ENCODE data around the gene GABRG3. TPM values are rescaled to one million over a fixed set of nuclear protein-coding genes. Genes with fewer than 3 reads are reported as not detected.

GABRG3 gene
- total and polyA plus RNA-seq, 2 donors (not counting 3 experiments of a cell fraction or from before 2014, with no cell fraction given), result not detected

DNA sequence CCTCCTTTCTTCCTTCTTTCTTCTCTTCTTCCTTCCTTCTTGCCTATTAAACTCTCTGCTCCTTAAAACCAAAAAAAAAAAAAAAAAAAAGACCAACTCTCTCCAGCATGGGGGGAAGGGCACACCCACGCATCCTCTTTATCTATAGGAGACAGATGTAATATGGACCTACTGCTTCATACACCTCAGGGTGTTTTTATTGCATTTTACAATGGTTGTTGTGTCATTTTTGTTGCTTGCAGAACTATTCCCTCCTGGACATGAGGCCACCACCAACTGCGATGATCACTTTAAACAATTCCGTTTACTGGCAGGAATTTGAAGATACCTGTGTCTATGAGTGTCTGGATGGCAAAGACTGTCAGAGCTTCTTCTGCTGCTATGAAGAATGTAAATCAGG lies 561.4 kb downstream of the GABRG3 start:
- POLR2A ChIA-PET, result no interaction called here
- DNase-seq (ENCODE audit: low read depth, low spot score), result no peak
- no peak for TF ChIP-seq CTCF (IDR thresholded peaks at IDR 0.05; ENCODE audit: extremely low read depth in 1 of 2, insufficient read depth in 1 of 2, low read depth in 1 of 2, low read length in 2 of 2)
- TF ChIP-seq JUN (IDR thresholded peaks at IDR 0.05; ENCODE audit: borderline replicate concordance, insufficient read depth, insufficient read length, low read depth), result no peak
- no peak for TF ChIP-seq GATA2 (IDR thresholded peaks at IDR 0.05; ENCODE audit: insufficient read depth, insufficient read length, low read depth, low read length)
- no peak for TF ChIP-seq POLR2AphosphoS5 (IDR thresholded peaks at IDR 0.05; ENCODE audit: insufficient read depth, low read depth, low read length)
- TF ChIP-seq POLR2A (IDR thresholded peaks at IDR 0.05; ENCODE audit: low read depth, low read length), result no peak
- no peak for TF ChIP-seq MYC (IDR thresholded peaks at IDR 0.05; ENCODE audit: low read depth, low read length)
- no peak for TF ChIP-seq FOS (IDR thresholded peaks at IDR 0.05; ENCODE audit: borderline replicate concordance, insufficient read depth, low read length)
- TF ChIP-seq EZH2 (IDR thresholded peaks at IDR 0.05; ENCODE audit: borderline replicate concordance, low read depth, low read length, severe bottlenecking), result no peak
- TF ChIP-seq, protein P1, sequence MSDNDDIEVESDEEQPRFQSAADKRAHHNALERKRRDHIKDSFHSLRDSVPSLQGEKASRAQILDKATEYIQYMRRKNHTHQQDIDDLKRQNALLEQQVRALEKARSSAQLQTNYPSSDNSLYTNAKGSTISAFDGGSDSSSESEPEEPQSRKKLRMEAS (IDR thresholded peaks at IDR 0.05; ENCODE audit: insufficient read depth, insufficient read length), result no peak
- H3K27ac ChIP-seq (ENCODE audit: insufficient read depth, low read depth, low read length), result no peak overlapping the region
- no peak overlapping the region for H3K4me3 ChIP-seq (replicated peaks in 1 of 3; ENCODE audit: insufficient read depth in 1 of 3, low read depth in 1 of 3, low read length in 3 of 3)
- H4K20me1 ChIP-seq (replicated peaks; ENCODE audit: control insufficient read depth, extremely low read depth, insufficient read depth, low read length), result no peaks in the 10 kb centered on the region
- CTCF ChIA-PET, result interaction anchor here (0.7 kb wide), 1 partner anchor 30 kb away, joined by 3 read pairs; no protein-coding TSS in a partner anchor
- H2AFZ ChIP-seq (ENCODE audit: low read depth, low read length), result no peak overlapping the region
- H3K9me1 ChIP-seq (replicated peaks; ENCODE audit: control insufficient read depth, extremely low read depth, insufficient read depth, low read length), result no peaks in the 10 kb centered on the region
- no peak overlapping the region for H3K9ac ChIP-seq (replicated peaks; ENCODE audit: extremely low read depth, insufficient read depth, low read length)
- dilution Hi-C loops (cut with MboI; ENCODE audit: extremely low pct_ligation_motif_present, low sequenced_read_pairs), result no loop called here
- FAIRE-seq, result no peak
- no peaks in the 10 kb centered on the region for H3K4me1 ChIP-seq (ENCODE audit: control insufficient read depth, extremely low read depth, insufficient read depth, low read length)
- peaks cover under 1% of the 10 kb centered on the region for H3K9me3 ChIP-seq (replicated peaks; ENCODE audit: control insufficient read depth, insufficient read depth, low read length)
- no TSS peak for BruUV-seq (replicated peaks)
- no peak overlapping the region for H3K4me2 ChIP-seq (ENCODE audit: insufficient read depth, low read length)
- H3K79me2 ChIP-seq (ENCODE audit: control insufficient read depth, insufficient read depth, low read length), result no peaks in the 10 kb centered on the region
- no peaks in the 10 kb centered on the region for H3K36me3 ChIP-seq (ENCODE audit: control insufficient read depth in 2 of 2, extremely low read depth in 1 of 2, insufficient read depth in 2 of 2, low read length in 2 of 2)
- H3K27me3 ChIP-seq (ENCODE audit: control insufficient read depth in 2 of 2, insufficient read depth in 2 of 2, low read length in 2 of 2), result no peaks in the 10 kb centered on the region
- intact Hi-C loops (cut with micrococcal nuclease), result no loop called here

All from endothelial cell of umbilical vein (primary cell).